Activated gamma-delta T cell treated with Interleukin-2 at 50 U/mL for 16 hours (primary cell): ENCODE results near the gene DMKN.

Experiments used
- DNase-seq: peaks from one replicate; pipeline ENCODE4 v3.0.0-alpha.2; 2020

The DMKN gene

GRCh38 chr19:35513628-35514281, at the start of gene DMKN:
TSS of gene DMKN (minus strand) at chr19:35513649. CDS start at chr19:35513475, 174 bp downstream.
- DNase-seq = no peak

GRCh38 chr19:35562776-35563175, 49.3 kb upstream of the DMKN start:
- no peak for DNase-seq

- no peak for DNase-seq
Measured at GRCh38 chr19:35562336-35562735, 48.9 kb upstream of the DMKN start.

GRCh38 chr19:35561436-35561835, 48.0 kb upstream of the DMKN start:
- no peak for DNase-seq

- no peak for DNase-seq
Measured at GRCh38 chr19:35560677-35561076, 47.2 kb upstream of the DMKN start.

GRCh38 chr19:35560271-35560670, 46.8 kb upstream of the DMKN start:
- DNase-seq = no peak

- no peak for DNase-seq
Measured at GRCh38 chr19:35559781-35560180, 46.3 kb upstream of the DMKN start.

- no peak for DNase-seq
Measured at GRCh38 chr19:35559281-35559659, 45.8 kb upstream of the DMKN start.

- no peak for DNase-seq
Measured at GRCh38 chr19:35558400-35559280, 45.2 kb upstream of the DMKN start.

- DNase-seq = peak; percentile 26
Measured at GRCh38 chr19:35557539-35558399, 44.3 kb upstream of the DMKN start.

GRCh38 chr19:35556846-35557538, 43.5 kb upstream of the DMKN start:
- no peak for DNase-seq

- no peak for DNase-seq
Measured at GRCh38 chr19:35556025-35556590, 42.7 kb upstream of the DMKN start.

- no peak for DNase-seq
Measured at GRCh38 chr19:35555301-35556005, 42.0 kb upstream of the DMKN start.

- no peak for DNase-seq
Measured at GRCh38 chr19:35554076-35554475, 40.6 kb upstream of the DMKN start.

- DNase-seq = no peak
Measured at GRCh38 chr19:35553385-35554000, 40.0 kb upstream of the DMKN start.

GRCh38 chr19:35552534-35553384, 39.3 kb upstream of the DMKN start:
- DNase-seq = no peak

GRCh38 chr19:35551091-35551810, 37.8 kb upstream of the DMKN start:
- DNase-seq = no peak

- DNase-seq = no peak
Measured at GRCh38 chr19:35549879-35550523, 36.6 kb upstream of the DMKN start.
